NCI-H187 (cell line): ENCODE data around the gene FNDC3B.
"Not testable (repeated sequence)": the region's sequence is repeated elsewhere in the genome, so short reads cannot be mapped to it uniquely, and the experiment has no call there.

Experiments used
- DNase-seq, 2 experiments: peaks; one replicate each; lab custom pipeline; 2025; lab: John Stamatoyannopoulos, UW

FNDC3B gene

DNA sequence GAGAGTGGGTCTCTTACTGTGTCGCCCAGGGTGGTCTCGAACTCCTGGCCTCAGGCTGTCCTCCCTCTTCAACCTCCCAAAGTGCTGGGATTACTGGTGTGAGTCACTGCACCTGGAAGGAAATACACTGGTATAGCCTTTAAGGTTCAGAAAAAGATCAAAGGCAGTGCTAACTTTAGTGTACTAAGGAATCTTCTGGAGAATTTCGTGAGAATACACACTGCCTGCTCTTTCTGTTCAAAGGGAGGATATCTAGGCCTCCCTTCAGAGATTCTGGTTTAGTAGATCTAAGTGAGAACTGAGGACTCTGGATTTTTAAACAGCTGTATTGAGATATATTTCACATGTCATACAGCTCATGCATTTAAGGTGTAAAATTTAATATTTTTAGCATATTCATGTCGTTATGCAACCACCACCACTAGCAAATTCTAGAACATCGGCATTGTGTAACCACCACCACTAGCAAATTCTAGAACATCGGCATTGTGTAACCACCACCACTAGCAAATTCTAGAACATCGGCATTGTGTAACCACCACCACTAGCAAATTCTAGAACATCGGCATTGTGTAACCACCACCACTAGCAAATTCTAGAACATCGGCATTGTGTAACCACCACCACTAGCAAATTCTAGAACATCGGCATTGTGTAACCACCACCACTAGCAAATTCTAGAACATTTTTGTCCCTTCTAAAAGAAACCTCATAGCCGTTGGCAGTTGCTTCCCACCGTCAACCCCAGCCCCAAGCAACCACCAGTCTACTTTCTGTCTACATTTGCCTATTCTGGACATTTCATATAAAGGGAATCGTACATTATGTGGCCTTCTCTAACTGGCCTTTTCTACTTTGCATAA lies 54.4 kb downstream of the FNDC3B start:
- not testable (repeated sequence) for DNase-seq

GRCh38 chr3:172094621-172095557 lies 55.5 kb downstream of the FNDC3B start:
- DNase-seq, result no peak

GRCh38 chr3:172096881-172097420 lies 57.6 kb downstream of the FNDC3B start:
- no peak for DNase-seq

GRCh38 chr3:172097585-172097984 lies 58.2 kb downstream of the FNDC3B start:
- no peak for DNase-seq

DNA sequence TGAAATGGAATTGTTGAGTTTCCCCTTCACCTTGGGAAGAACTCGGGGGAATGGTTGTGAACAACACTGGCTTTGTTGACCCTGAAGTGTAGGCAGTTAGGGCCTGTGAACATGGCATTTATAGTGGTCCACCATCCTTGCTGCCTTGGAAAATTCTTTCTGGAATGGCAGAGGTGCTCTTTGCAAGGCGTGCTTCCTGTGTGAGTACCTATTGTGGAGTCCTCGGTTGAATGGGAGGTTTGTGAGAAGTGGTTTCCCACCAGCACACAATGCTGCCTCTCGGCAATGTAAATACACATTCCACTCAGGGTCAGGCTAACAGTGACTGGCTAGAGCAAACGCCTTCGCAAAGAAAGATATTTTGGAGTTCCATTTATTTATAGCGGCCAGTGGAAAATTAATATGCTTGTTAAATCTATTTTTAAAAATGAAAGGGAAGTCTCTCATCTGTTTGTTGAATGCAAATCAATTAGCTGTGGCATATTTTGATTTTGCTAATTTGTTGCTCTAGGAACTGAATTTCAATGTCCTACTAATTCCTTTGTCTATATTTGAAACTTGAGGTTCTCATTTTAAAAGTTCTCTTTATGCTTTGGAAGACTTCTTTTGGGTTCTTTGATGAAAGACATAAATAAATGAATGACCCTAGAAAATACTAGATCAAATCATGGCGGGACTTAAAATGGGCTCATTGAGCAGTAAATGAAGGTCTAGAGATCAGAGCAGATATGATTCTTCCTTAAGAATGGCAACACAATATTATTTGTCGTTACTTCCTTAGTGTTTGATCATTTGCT lies 59.5 kb downstream of the FNDC3B start:
- peak in 1 of 2 experiments; percentile 51 for DNase-seq

DNA sequence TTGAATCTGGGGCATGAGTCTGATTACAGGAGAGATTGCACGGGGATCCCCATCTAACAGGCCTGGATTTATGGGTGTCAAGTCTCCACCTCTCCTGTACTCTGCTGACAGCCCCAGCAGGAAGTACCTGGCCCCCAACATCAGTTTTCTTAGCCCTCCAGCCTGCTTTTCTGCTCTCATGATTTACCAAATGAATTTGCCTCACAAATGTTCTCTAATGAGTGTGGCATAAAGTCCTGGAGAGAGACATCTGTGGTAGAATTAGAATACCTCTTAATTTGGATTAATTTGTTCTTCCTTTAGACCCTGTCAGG lies 60.1 kb downstream of the FNDC3B start:
- no peak for DNase-seq

DNA sequence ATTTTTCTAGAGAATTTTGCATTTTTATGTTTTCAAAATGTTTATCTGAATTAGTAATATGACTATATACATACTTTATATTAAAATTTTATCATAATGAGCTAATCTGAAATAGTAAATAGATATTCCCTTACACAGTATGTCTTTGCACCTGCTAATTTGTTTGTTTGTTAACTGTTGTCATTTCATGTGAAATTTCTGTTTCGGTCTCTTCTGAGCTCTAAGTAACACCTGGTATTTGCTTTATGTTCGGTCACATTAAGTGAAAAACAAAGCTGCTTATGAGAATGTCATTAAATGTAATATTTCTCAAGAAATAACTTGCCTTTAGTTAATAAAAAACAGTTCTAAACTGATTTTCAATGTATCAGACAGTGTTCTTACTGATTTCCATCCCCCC lies 61.1 kb downstream of the FNDC3B start:
- no peak for DNase-seq

DNA sequence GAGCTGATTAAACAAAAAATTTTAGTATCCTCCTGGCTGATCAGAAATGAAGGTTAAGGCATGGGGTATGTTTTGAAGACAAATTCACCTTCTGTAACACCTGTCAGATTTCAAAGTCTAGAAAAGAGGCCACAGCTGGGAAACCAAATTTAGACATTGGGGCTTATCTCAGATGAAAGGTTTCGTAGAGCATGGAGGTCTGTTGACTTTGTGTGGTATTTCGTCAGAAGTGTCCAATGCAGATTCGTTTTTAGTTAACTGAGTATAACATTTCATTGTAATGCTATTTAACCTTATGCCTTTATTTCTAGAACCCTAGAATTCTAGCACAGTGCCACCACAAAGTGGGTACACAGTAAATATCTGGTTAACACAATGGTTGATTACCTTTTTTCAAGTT lies 61.7 kb downstream of the FNDC3B start:
- DNase-seq, result no peak

GRCh38 chr3:172102123-172102882 lies 62.9 kb downstream of the FNDC3B start:
- no peak for DNase-seq

DNA sequence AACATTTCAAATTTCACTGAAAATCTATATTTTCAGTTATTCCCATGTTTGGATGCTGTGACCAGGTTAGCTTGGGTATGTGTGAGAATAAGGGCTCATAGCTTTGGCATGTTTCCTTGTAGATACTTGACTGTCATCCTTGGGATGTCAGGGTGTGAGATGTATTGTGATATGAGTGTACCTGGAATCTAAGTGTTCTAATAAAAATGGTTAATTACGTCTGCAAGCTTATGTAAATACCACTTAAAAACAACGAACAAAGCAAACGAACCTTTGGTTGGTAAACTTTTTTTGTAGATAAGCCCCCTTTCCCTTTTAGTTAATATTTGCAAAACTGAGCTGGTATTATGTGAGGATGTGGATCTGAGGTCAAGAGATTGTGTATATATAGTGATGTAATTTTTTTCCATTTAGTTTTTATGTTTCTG lies 63.5 kb downstream of the FNDC3B start:
- no peak for DNase-seq

DNA sequence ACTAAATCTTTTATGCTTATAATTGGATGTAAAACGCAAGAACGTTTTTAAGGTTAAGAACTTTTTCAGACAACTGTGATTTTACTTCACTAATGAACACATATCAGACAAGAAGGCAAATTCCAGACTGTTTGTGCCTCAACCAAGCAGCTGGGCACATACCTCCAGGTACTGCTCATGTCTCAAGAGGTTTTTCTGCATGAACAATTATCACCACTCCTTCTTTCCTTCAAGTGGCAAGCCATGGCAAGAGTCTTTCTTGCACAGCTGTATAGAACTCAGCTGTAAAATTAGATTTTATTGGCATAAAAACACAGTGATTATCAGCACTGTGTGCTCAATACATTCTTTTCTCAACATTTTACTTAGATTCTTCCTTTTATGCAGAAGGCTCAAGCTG lies 64.3 kb downstream of the FNDC3B start:
- no peak for DNase-seq

GRCh38 chr3:172104471-172105072 lies 65.2 kb downstream of the FNDC3B start:
- peak in 1 of 2 experiments; percentile 6 for DNase-seq

- no peak for DNase-seq
Measured at GRCh38 chr3:172106037-172106954, 66.9 kb downstream of the FNDC3B start.

- DNase-seq, result no peak
Measured at GRCh38 chr3:172106989-172107388, 67.6 kb downstream of the FNDC3B start.

DNA sequence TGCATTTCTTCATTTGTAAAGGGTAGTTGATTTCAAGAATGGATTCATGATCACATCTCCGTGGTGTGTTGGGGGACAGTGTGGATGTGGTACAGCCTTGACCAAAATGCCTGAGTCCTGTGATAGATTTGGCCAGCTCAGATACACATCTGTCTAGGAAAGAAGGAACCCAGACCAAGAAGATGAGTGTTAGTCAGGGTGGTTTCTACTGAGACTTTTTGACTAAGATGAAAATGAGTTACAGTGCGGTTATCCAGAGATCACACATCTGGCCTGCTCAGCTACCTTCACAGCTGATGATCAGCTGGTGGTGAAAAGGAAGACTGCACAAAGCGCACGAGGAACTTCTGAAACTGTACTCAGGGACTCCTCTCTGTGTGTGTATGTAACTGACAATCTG lies 68.0 kb downstream of the FNDC3B start:
- no peak for DNase-seq

GRCh38 chr3:172110127-172110779 lies 70.9 kb downstream of the FNDC3B start:
- no peak for DNase-seq

- no peak for DNase-seq
Measured at GRCh38 chr3:172111163-172111562, 71.8 kb downstream of the FNDC3B start.

- DNase-seq, result no peak
Measured at GRCh38 chr3:172112078-172112733, 72.8 kb downstream of the FNDC3B start.

DNA sequence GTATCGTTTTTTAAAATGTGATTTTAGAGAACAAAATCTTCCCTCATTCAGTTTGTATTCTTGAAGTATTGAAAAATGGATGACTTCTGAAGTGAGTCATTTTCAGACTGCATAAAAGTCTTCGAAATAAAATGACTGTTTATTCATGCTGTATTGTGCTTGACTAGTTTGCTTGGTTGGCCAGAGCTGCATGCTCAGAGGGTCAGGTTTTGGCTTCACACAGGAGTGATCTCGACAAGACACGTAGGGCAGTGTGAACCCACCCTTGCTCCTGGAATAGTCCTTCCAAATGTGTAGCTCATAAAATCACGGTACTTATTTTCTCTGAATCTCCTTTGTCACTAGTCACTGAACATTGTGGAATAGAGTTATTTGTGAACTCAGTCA lies 73.3 kb downstream of the FNDC3B start:
- no peak for DNase-seq
